HG02642 (cell line): ENCODE measurements around the gene CADM1.

Source experiments
- ATAC-seq: cut with Tn5 transposase; IDR thresholded peaks from one replicate; pipeline ENCODE4 v1.9.1; 2021; ENCODE audit warnings: mild to moderate bottlenecking; ENCODE audit not compliant: unreplicated experiment, poor library complexity

CADM1 gene

DNA sequence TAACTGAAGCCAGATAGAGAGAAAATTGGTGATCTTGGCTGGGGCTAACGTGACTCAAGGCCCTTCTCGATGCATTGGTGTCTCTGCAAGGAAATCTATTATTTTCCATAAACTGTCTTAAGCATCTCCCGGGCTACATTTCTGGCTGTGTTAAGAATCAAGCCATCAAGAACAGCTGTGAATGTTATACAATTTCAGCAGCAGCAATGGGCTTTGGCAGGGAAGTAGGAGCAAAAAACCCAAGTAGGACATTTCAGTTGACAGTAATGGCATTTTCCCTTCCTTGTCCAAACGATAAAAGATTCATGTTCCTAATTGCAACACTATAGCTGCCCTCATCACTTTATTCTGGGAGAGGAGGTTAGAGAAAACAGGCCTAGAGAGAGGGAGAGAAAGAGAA lies 335.0 kb downstream of the CADM1 start:
- no peak for ATAC-seq

DNA sequence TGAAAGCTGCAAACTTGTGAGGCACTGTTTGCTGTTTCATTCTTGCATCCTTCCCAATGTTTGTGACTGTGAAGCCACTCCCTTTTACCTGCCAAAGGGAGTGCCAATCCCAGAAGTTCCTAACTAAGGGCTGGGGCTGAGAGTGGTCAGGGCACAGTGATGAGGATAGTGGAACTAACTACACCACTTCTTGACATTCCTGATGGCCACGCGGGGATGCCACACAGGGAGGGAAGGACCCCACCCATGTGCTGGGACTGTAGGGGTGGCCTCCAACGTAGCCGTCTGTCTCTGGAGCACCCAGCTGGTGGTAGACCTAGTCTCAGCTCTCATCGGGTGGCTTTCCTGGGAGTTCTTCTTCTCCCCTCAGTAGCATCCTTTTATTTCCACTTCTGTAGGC lies 335.5 kb downstream of the CADM1 start:
- no peak for ATAC-seq

- no peak for ATAC-seq
These were observed 336.0 kb downstream of the CADM1 start for GRCh38 chr11:115168229-115168671.

GRCh38 chr11:115167456-115167855 lies 336.8 kb downstream of the CADM1 start:
- ATAC-seq: no peak

DNA sequence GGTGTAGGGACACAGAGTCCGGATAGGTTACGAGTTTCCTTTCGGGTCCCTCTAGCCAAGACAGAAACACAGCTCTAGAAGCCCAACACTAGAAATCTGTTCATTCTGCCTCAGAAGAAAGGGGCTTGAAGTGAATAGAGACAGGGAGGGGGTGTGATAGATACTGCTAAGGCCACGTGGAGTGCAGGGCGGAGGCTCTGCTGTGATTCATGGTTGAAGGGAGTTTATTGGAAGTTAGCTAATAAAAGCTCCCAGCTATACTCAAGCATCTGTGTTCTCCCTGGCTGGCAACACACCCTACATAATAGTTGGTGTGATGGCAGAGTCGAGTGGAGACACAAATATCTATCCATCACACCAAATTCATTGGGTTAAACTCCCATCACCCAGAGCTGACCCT lies 337.4 kb downstream of the CADM1 start:
- ATAC-seq: no peak

DNA sequence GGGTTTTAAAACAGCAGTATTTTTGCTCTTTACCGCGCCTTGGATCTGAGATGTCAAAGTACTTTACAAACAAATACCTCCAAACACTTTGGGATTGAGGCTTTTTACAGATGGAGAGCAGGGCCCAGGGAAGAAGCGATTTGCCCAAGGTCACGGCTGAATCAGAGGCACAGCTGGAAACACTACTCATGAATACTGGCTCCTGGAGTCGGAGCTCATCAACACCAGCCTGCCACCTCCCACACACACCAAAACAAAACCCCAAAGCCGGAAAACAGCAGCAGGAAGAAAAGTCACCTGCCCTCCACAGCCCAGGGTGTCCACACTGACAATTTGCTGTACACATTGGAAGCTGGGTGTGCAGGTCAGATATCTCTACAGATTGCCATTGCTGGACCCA lies 339.4 kb downstream of the CADM1 start:
- ATAC-seq: no peak

DNA sequence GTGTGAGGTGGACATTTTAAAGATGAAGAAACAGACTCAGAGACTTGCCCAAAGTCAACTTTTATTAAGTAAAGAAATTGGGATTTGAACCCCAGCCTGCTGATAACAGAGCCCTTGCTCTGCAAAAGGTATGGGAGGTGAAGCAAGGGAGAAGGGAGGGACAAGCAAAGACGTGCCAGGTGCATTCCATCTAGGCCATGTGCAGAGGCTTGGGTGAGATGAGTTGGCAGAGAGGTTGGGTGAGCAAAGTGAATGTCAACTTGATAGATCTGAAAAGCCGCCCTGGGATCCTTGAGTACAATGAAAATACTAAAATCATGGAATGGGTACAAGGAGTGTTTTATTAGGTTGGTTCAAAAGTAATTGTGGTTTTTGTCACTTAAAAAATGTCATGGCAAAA lies 341.3 kb downstream of the CADM1 start:
- no peak for ATAC-seq

GRCh38 chr11:115161876-115162275 lies 342.3 kb downstream of the CADM1 start:
- no peak for ATAC-seq

DNA sequence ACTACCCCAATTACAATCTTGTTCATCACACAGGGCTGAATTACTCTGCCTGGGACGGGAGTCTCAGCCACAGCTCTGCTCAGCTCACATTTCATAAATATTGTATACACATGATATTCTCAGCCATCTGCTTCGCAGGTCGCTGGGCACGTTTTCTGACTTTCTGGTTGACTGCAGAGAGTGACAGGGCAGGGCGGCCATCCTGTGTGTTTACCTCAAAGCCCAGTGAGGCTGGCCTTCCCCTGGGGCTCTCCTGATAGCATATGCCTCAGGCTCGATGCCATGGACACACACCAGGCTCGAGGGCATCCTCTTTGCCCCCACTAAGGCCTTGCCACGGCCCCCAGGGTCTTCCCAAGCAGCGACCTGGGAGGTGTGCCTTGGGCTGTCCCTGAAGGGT lies 345.0 kb downstream of the CADM1 start:
- no peak for ATAC-seq

DNA sequence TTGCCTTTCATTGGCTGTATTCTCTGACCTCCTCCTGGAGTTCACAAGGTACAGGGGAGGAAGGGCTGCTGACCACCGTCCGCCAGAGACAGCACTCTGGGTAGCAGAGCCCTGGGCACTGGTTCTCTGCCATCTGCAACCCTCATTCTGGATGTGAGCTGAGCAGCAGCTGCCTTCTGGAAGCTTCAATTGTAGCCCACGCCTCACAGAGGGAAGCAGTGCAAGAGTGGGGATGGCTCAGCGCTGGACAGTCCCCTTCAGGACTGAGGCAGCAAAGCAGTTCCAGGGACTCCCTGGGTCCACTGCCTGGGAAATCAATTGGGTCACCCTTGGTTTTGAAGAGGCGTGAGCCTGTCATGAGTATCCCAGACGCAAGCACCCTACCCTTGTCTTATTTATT lies 346.2 kb downstream of the CADM1 start:
- no peak for ATAC-seq

DNA sequence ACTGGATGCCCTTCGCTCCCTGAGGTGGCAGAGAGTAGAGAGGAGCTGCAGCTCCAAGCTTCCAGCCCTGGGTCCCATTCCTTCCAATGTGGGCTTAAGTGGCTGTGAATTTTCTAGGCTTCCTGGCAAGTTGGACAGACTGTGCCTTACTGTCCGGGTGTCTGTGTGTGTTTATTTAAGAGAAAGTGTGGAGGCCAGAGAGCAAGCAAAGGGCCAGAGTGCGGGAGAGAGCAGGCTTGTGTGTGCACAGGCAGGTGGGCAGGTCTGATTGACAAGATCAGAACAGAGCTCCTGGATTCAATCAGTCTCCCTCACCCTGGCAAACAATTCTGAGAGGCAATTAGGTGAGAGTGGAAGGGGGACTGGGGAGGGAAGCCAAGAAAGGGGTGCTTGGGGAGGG lies 347.0 kb downstream of the CADM1 start:
- no peak for ATAC-seq

- no peak for ATAC-seq
These were observed 348.2 kb downstream of the CADM1 start for GRCh38 chr11:115155978-115156377.

- no peak for ATAC-seq
These were observed 348.9 kb downstream of the CADM1 start for GRCh38 chr11:115155320-115155719.

- no peak for ATAC-seq
These were observed 349.9 kb downstream of the CADM1 start for GRCh38 chr11:115154355-115154736.

DNA sequence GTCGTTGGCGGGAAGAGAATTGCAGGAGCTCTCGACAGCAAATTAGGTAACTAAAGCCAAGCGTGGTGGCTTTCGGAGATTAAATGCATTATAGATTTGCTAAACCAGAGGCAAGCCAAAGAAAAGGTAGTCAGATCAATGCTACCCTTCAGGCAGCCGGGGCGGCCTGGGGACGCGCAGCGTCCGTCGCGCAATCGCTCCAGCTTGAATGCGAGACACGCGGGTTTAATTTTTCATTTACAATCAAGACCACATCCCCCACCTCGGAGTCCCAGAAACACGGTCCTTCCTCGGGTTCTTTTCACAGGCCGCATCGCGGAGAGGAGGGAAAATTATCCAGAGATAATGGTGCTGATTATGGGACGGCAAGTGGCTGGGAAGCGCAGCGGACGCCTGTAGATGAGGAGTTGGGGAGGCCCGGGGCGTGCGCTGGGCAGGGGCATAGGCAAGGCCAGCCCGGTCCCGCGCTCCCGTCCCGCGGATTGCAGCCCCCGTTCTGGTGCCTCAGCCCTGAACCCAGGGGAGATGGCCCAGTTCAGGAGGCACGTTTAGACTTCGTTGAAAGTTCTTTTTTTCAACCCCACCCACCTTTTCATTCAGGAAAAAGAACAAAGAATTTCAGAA lies 350.4 kb downstream of the CADM1 start:
- no peak for ATAC-seq

GRCh38 chr11:115153135-115153534 lies 351.1 kb downstream of the CADM1 start:
- ATAC-seq: no peak

DNA sequence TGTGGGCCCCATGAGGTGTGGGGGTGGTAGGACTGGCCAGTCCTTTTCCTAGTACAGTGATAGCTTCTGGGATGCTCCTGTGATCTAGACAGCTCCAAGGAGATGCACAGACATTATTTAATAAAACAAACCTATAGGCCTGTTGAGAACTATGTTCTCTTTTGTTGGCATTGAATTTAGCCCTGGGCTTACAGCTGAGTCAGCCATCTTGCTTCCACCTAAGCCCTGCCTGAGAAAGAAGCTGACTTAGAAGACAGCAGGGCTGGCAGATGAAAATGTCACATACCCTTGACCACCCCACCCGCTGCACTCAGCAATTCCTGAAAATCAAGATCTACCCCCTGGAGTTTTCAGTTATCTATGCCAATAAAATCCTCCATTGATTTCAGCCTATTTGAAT lies 353.2 kb downstream of the CADM1 start:
- ATAC-seq: no peak

DNA sequence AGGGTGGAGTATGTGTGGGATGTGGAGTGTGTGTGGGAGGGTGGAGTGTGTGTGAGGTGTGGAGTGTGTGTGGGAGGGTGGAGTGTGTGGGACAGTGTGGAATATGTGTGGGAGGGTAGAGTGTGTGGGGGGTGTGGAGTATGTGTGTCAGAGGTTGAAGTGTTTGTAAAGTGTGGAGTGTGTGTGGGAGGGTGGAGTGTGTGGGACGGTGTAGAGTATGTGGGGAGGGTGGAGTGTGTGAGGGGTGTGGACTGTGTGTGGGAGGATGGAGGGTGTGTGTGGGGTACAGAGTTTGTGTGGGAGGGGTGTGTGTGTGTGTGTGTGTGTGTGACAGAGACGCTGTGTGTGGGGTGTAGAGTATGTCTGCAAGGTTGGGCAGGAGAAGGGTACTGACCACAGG lies 355.5 kb downstream of the CADM1 start:
- no peak for ATAC-seq

DNA sequence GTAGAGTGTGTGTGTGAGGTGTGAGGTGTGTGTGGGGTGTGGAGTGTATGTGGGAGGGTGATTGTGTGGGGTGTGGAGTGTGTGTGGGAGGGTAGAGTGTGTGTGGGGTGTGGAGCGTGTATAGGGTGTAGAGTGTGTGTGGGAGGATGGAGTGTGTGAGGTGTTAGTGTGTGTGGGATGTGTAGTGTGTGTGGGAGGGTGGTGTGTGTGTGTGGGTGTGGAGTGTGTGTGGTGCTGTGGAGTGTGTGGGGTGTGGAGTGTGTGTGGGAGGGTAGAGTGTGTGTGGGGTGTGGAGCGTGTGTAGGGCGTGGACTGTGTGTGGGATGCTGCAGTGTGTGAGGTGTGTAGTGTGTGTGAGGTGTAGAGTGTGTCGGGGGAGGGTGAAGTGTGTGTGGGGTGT lies 356.1 kb downstream of the CADM1 start:
- ATAC-seq: no peak

DNA sequence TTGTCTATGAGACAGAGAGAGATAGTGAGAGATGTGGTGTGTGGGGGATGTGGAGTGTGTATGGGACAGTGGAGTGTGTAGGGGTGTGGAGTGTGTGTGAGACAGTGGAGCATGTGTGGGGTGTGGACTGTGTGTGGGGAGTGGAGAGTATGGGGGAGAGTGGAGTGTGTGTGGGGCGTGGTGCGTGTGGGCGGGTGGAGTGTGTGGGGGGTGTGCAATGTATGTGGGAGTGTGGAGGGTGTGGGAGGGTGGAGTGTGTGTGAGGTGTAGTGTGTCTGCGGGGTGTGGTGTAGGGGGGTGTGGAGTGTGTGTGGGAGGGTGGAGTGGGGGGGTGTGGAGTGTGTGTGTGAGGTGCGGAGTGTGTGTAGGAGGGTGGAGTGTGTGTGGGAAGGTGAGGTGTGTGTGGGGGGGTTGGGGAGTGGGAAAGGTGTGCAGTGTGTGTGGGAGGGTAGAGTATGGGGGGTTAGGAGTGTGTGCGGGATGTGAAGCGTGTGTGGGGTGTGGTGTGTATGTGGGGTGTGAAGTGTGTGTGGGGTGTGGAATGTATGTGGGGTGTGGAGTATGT lies 356.9 kb downstream of the CADM1 start:
- no peak for ATAC-seq

DNA sequence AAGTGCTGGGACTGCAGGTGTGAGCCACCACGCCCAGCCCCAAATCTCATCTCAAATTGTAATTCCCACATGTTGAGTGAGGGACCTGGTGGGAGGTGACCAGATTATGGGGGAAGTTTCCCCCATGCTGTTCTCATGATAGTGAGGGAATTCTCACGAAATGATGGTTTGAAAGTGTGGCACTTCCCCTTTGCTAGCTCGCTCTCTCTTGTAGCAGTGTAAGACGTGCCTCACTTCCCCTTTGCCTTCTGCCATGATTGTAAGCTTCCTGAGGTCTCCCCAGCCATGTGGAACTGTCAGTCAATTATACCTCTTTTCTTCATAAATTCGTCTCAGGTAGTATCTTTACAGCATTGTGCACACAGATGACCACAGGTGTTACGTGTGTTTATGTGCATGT lies 357.8 kb downstream of the CADM1 start:
- no peak for ATAC-seq

DNA sequence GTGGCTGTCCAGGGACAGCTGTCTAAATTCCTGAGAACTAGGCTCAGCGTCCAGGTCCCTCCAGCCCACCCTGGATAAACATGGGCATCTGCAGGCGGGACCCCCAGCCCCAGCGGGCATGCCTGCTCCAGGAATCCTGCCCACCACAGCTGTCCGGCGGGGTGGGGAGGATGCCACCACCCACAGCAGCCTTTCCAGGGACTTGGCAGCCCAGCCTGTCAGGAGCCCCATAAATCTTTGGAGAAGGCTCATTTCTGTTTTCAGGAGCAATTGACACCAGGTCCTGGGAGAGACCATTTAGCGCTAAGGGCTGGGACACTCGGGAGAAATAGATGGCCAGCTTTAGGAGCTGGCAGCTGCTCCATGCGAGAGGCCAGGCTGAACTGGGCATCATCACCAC lies 358.9 kb downstream of the CADM1 start:
- no peak for ATAC-seq

DNA sequence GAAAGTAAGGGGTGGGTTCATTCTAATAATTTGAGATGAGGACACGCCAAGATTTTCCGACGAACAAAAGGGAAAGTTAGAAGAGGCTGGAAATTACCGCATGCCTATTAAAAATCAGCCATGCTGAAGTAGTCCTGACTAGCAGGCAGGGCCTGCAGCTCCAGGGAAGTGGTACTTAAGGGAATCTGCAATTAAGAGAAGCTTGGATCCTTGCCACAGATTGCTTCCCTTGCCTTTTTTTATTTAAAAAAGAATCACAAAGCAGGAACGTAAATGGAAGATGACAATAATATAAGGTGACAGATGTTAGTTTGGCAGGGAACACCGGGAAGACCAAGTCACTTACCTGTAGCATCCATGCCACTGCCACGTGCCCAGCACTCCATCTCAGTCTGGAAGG lies 359.3 kb downstream of the CADM1 start:
- ATAC-seq: no peak
